Measurements from ENCODE around the gene OBI1.

OBI1 gene, protein sequence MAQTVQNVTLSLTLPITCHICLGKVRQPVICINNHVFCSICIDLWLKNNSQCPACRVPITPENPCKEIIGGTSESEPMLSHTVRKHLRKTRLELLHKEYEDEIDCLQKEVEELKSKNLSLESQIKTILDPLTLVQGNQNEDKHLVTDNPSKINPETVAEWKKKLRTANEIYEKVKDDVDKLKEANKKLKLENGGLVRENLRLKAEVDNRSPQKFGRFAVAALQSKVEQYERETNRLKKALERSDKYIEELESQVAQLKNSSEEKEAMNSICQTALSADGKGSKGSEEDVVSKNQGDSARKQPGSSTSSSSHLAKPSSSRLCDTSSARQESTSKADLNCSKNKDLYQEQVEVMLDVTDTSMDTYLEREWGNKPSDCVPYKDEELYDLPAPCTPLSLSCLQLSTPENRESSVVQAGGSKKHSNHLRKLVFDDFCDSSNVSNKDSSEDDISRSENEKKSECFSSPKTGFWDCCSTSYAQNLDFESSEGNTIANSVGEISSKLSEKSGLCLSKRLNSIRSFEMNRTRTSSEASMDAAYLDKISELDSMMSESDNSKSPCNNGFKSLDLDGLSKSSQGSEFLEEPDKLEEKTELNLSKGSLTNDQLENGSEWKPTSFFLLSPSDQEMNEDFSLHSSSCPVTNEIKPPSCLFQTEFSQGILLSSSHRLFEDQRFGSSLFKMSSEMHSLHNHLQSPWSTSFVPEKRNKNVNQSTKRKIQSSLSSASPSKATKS

DNA sequence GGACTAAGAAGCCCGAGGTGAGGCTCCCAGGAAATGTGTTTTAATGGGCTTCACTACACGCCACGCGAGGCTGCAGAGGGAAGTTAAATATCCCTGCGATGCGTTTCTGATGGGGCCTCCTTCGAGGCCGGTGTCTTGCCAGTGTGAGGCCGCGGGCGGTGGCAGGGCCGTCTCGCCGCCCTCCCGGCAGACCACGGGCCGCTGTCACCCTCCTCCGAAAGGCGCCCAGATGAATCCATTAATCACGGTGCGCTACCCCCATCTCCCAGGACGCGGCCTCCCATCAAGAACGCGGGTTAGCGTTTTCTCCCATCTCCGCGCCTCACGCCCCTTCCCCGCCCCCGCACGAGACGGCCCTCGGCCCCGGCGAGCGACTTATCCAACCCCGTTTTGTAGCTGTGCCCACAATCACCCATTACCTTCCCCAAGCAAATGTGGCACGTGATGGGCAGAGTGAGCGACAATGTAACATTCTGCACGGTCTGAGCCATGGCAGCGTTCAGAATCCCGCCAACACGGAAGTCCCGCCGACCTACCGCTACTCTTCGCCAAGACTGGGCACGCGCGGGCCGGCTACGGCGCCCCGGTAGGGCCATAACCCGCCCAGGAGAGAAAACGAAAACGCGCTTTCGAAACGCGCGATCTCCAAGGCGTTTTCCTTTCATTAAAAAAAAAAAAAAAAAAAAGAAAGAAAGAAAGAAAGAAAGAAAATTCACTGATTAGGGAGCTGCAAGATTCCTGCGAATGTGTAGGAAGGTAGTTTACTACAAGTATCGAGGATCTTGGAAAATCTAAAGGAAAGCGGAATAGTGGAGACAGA, at the start of gene OBI1:
Gene OBI1, minus strand, starts transcription at position 526 of the 820 bp plus-strand sequence. Its CDS starts 35 bp downstream, at position 491.
- peak; percentile 90 for DNase-seq

DNA sequence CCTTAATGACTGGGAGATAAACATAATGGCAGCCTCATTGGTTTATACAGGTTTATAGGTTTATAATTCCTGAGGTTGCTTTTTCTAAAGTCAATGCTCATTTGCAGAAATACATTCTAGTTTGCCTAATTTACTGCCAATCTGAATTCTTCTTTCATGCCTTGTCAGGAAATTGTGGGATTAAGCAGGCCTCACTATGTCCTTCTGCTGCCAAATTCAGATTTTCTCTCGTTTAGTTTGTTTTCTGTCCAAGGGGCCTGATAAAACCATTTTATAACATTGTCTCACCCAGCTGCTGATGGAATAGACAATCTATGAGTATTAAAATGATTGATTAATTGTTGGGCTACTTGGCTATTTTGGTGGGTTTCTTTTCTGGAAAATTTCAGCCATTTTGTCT, 42.4 kb upstream of the OBI1 start:
- DNase-seq: no peak

DNA sequence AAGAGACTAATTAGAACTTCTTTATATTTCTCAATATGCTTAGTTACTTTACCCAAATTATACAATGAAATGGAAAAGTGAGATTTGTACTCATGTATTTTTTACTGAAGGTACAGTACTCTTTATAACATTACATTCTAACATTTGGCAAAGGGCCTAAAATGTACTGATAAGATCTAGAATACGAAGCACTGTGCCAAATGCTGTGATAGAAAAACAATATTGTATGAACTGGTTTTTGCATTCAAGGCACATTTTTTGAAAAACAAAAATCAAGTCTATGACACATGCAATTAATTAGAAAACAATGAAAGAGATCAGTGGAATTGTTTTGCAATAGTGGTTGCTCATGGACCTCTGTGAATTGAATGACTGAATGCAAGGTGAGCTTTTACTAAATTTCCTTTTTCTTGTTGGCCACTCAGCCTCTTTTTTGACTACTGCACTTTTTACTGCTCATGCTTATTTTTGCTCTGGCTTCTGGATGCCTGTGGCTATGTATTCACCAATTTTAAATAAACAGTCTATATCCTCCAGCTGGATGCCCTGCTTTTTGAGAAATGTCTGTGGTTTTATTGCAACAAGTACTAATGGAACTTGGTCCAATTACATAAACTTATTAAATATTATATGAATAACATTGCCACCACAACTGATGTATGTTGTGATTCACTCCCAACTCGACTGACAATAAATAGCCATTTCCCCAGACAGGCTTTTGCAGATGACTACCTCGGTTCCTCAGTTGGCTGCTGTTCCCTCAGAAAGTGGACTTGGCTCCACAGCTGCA, 41.4 kb upstream of the OBI1 start:
- no peak for DNase-seq

DNA sequence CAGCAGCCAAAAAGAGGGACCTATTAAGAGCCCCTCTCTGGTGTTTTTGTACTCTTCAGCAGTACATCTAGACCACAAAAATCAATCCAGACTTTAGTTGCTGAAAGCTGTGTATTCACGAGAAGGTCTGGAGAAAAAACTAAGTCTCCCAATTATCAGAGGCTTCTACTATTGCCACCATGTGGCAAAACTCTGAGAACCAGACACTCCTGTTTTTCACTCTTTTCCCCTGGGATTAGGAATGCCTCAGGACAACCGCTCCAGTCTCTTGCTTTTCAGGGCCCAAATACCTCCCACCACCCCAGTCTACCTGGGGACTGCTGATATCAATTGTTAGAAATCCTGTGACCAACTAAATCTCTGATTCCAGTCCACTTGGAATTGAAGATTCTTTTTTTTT, 30.1 kb upstream of the OBI1 start:
- no peak for DNase-seq

DNA sequence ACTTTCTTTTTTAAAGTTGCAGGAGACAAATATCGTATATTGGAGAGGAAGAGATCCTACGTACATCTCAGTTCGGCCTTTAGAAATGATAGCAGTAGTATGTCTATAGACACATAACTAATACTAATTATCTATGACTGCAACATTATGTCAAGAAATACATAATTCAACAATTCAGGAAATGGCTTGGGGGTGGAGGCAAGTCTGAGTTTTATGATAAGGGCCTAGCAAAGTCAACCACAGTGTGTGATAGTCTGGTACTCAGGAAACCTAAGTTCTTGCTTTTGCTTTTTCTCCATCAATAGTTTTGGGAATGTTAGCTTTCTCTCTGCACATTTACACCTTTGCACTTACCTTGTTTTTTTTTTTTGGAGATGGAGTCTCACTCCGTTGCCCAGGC, 27.5 kb upstream of the OBI1 start:
- no peak for DNase-seq

DNA sequence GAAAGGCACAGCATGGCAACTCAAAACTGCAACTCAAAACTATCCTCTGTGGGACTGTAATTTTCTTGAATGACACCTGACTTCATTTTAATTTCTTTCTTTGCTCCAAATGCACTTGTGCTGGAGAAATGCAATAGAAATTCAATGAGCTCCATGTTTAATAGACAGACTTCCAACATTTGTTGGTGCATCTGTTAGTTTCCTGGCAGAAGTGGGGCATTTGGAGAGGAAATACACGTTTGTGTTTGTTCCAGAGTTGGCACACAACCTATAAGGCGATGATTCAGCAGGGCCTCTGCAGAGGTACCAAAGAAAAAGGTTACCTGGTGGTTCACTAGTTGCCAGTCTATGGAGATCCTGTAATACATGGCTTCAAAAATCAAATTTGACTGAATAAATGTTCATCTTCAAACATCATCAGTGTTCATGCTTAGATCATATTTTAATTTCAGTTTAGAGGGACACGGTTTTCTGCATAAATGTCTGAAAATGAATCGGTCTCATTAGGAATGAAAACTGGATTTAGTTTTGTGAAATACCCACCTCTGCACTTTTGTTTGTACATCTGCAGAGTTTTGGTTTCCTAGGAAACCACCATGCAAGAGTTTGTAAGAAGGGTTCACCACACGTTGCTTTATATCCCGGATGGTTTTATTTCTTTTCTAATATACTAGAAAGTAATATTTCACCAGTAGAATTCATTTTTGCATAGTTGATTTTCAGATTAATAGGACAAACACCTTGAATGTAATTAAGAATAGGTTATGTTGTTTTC, 21.8 kb upstream of the OBI1 start:
- no peak for DNase-seq

DNA sequence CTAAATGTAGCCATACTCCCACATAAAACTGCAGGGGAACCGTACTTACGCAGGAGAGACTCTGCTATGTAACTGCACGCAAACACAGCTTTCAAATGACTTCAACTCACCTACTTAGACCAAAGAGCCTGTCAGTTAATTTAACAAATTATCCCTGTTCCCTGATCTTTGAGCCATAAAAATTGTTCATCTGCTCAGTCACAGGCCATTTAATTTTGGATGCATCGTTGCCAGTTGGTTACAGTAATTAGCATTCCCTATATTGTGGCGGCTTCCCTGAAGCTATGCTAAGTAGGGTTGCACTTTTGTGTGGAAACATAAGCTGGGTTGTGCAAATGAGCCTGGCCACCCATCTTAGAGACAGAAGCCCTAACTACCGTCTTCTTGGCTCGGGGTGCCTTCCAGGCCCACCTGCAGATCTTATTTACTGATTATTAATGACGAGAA, 21.2 kb upstream of the OBI1 start:
- DNase-seq: no peak

DNA sequence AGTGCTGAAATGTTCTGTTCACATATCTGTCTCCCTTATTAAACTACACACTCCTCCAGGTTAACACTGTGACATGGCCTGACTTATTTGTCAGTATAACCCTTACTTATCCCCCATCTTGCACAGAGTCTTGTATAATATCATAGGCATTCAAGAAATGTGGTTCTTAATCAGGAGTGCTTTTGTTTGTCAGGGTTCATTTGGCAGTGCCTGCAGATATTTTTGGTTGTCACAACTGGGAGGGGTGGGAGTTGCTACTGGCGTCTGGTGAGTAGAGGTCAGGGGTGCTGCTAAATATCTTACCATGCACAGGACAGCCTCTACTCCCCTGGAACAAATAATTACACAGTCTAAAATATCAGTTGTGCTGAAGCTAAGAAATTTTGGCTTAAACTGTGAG, 20.4 kb upstream of the OBI1 start:
- DNase-seq: no peak

DNA sequence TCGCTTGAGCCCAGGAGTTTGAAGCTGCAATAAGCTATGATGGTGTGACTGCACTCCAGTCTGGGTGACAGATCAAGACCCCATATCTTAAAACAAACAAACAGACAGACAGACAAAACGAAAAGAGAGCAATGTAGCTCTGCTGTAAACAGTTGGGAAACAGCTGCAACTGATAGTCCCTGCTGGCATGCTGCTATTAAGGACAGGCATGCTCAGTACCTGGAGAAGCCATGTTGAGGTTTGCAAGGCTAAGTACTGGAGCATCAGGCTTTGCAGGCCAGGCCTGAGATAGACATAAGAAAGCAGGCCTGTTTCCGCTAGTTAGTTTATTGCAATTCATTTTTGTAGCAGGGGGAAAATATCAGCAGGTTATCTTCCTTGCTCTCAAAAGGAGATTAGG, 16.2 kb upstream of the OBI1 start:
- no peak for DNase-seq

DNA sequence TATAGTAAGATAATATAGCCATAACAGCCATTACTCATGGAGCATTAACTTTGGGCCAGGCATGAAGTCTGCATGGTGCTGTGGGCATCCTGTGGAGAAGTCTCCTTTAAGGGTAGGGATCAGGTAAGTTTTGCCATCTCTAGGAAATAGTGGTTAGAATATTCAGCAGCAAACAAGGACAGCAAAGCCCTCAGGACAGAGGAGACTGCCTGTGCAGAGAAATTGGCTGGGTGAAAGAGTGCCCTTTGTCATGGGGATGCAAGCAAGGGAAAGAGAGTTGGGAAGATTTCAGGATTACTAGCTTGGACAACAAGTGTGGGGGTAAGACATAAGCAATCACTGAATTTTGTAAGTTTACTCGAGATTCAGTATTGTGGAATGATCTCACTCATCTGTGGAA, 15.7 kb upstream of the OBI1 start:
- DNase-seq: no peak

DNA sequence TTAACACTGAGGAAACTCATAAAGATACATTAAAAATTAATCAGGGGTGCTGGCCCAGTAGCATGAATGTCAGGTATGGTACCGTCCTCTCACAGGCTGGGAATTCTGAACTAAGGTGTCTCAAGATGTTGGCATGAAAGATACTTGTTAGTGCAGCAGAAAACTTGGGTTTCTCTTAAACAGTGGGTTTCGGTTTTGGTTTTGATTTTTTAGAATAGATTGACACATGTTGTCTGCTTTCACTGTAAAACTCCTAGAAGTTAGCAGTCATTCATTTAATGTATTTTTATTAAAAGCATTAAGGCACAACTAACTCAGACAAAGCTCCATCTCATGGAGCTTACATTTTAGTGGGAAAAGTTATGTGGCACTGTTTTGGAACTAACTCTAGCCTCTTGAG, 3.5 kb upstream of the OBI1 start:
- no peak for DNase-seq

DNA sequence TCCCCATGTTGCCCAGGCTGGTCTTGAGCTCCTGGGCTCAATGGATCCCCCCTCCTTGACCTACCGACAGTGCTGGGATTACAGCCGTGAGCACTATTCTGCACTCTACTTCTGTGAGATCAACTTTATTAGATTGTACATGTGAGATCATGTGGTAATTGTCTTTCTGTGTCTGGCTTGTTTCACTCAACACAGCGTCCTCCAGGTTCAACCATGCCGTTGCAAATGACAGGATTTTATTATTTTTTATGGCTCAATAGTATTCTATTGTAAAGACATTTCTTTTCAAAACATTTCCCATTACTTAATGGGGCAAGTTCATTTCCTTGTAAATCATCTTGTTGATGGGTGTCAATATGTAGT, 1.5 kb upstream of the OBI1 start:
- no peak for DNase-seq

DNA sequence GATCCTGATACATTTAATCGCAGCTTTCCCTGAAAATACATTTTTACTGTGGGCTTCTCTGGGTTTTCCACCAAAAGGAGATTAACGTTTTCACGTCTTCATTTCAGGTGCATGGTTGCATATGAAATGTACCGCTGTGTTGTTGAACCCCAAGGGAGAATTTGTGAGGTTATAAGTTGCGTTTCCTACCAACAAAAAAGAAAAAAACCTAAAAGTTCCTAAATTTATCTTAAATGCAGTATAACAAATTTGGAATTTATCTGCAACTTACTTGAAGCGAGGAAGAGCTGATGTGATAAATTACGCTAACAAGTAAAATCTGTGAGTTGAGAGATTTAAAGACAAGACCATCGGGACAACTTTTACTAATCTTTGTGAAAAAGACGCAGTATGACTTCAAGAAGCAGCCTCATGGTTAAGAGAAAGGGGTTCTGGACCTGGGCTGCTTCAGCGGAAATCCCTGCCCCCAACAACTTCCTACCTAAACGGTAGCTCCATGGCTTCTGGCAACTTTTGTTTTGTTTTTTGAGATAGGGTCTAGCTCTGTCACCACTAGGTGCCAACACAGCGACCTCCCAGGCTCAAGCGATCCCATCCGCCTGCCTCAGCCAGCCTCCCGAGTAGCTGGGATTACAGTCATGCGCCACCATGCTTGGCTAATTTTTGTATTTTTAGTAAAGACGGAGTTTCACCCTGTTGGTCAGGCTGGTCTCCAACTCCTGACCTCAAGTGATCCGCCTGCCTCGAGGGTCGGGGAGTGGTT, 958 bp upstream of the OBI1 start:
- DNase-seq: peak; percentile 45

DNA sequence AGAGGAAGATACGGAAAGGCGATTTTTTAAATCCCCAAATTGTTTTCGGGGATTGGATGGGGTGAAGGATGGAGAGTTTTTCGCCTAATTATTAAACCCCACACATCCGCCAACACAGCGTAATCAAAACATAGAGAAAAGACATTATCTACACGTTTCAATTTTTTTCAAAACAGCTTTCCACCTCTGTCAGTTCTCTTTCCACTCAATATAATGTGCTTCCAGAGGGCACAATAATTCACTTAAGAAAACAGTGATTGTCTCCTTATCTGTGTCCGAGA, 435 bp upstream of the OBI1 start:
- no peak for DNase-seq

DNA sequence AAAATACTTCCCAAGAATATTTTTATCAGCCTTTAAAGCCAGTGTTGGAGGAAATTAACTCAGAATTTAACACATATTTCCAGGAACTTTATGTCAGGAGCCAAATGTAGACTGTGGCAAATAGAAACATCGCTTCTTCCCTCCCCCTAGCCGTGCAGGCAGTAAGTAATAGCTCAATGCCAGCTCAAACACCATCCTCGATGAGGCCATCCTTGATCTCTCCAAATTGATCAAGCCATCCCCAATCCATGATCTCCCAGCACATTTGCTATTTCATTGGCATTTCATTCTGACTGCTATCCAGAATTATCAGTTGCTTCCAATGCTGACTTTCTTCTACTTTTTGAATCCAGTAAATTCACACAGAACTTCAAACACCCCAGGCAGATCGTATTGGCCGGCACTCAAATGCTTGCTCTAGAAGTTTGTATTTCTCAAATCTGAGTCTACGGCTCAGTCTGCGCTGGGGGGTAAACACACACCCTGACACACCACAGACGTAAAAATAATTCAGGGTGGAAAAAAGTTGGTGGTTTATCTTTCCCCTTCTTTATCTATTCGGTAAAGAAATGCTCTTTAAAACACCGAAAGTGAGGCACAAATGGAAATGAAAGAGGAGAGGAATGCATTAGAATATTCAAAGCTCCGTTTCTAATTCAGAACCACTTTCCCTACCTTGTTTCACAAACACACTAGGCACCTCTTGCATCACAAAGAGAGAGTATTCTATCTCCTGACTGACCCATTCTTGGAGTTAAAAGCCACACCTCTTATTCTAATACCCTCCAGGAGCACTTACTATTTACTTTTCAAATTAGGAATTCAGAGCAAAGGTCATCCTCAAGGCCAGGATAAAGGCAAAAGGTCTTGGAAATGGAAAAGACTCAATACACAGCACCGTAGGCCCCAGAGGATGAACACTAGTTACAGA, 991 bp downstream of the OBI1 start:
- DNase-seq: no peak

DNA sequence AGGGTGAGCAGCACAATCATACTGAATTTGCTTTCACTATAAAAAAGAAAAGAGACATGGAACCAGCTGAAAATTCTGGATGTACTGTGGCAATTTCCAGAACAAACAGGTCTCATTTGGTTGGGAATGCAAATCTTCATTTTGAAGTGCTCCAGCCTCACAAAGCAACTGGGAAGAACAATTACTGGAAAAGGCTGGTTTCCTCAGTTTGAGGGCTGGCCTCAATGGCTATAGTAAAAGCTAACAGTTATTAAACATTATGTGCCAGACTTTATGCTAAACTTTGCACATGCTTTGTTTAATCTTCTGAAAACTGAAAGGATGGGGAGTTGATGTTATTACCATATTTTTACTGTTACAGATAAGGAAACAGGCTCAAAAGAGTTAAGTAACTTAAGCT, 3.0 kb downstream of the OBI1 start:
- no peak for DNase-seq

DNA sequence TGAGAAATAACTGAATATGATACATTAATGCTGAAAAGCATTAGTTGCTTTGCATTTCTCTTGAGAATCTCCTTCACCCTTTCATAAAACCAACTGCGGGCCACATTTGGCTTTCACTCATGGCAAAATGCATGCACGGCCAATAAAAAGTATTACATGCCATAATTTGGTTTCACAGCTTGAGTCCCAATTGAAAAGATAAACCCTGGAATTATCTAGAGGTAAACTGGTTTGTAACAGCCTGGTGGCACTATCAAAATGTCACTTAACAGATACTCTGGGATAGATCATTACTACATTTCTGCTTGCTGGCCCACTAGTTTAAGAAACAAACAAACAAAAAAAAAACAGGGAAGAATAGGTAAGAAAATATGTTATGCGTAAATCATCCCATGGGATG, 3.9 kb downstream of the OBI1 start:
- DNase-seq: no peak

DNA sequence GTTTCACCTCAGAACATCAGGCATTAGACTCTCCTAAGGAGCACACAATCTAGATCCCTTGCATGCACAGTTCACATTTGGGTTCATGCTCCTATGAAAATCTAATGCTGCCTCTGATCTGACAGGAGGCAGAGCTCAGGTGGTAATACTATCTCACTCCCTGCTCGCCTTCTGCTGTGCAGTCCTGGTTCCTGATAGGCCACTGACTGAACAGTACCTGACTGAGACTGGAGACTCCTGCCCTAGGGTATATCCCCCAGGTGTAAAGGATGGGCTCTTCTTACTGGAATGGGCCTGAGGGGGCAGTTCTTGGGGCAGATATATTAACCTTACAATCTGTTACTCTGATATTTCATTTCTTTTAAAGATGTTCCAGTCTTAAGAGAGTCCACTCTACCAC, 6.3 kb downstream of the OBI1 start:
- no peak for DNase-seq

DNA sequence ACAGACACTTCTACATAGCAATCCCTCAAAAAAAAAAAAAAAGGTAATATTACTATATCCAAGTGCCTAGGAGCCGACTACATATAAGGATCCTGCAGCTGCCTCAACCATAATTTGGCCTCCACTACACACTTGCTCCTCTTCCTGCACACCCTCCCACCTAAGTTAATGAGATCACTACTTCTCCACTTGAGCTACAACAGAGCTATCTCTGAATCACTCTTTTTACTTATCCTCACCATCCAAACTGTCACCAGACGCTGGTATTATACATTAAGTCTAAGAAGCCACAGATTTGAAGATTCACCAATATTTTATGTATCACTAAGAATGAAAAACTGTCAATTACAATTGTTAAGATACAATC, 8.3 kb downstream of the OBI1 start:
- DNase-seq: no peak

DNA sequence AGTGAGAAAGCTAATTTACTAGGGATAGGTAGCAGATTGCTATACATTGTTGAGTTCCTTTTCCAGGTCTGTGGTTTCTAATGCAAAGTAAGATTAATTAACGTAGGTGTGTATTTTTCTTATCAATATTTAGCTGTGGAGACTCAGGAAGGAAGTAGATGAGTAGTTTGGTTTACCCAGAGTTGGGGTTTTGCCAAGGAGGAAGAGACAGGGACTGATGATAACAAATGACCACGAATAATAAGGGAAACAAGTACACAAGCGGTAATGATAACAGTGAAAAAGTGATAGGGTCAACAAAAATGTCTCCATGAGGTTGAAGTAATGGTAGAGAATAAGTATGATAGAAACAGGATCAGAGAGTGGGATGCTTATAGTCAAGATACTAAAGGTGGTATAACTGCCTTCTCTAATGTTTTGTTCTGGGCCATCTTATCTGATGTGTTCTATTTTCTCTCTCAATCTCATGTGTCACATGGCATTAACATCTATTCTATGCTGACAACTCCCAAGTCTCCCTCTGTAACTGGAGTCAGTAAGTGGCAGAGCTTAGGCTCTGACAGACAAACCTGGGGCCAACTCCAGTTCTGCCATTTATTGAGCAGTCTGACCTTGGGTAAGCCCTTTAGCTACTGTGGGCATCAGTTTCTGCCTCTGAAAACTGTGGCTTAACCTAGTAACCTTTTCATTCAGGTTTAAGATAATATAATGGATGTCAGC, 8.8 kb downstream of the OBI1 start:
- no peak for DNase-seq
